GM12891 (cell line): Measurements from ENCODE around the gene UNC13B.

Experiments used
- PAX5 ChIP-seq: IDR thresholded peaks from 2 replicates; pipeline ENCODE4 v1.6.1; 2011; ENCODE audit warnings: low read length, moderate library complexity, mild to moderate bottlenecking; ENCODE audit not compliant: insufficient read depth, severe bottlenecking
- POLR2A ChIP-seq: IDR thresholded peaks from 2 replicates; pipeline ENCODE4 v1.6.1; 2011; ENCODE audit warnings: low read depth, low read length, control low read depth

- TF ChIP-seq PAX5 (no peak), POLR2A (no peak)
Measured at GRCh38 chr9:35350212-35350611, 188.4 kb downstream of the UNC13B start.
